GM18511 (cell line): ENCODE data around the gene TNFSF15.

Source experiments
- ATAC-seq: cut with Tn5 transposase; IDR thresholded peaks from one replicate; pipeline ENCODE4 v1.9.1; 2021; ENCODE audit warnings: mild to moderate bottlenecking, moderate library complexity; ENCODE audit not compliant: unreplicated experiment

The TNFSF15 gene

GRCh38 chr9:114825126-114825795, 19.4 kb upstream of the TNFSF15 start:
- ATAC-seq = no peak

- no peak for ATAC-seq
These were observed 18.3 kb upstream of the TNFSF15 start for GRCh38 chr9:114824110-114824509.

- ATAC-seq = no peak
These were observed 17.6 kb upstream of the TNFSF15 start for GRCh38 chr9:114823441-114823840.

GRCh38 chr9:114822708-114823107, 16.9 kb upstream of the TNFSF15 start:
- ATAC-seq = no peak

- ATAC-seq = no peak
These were observed 15.1 kb upstream of the TNFSF15 start for GRCh38 chr9:114820776-114821501.

DNA sequence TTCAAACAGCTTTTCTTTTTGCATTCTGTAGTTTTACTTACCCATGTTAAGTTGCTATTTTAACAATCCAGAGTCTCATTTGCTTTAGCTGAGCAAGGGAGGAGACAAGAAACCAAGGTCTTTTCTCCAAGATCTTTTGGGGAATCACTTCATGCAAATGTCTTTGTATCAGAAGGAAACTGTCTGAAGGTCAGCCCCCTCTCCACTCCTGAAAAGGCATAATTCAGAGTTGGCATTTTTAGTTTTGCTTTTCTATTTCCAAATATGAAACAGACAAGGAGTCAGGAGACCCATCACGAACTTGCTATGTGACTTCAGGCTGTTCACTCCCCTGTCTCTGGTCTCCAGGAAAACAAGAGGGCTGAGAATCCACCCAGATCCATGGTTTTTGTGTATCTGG, 12.3 kb upstream of the TNFSF15 start:
- ATAC-seq = no peak

GRCh38 chr9:114813717-114814418, 8.0 kb upstream of the TNFSF15 start:
- ATAC-seq = no peak

DNA sequence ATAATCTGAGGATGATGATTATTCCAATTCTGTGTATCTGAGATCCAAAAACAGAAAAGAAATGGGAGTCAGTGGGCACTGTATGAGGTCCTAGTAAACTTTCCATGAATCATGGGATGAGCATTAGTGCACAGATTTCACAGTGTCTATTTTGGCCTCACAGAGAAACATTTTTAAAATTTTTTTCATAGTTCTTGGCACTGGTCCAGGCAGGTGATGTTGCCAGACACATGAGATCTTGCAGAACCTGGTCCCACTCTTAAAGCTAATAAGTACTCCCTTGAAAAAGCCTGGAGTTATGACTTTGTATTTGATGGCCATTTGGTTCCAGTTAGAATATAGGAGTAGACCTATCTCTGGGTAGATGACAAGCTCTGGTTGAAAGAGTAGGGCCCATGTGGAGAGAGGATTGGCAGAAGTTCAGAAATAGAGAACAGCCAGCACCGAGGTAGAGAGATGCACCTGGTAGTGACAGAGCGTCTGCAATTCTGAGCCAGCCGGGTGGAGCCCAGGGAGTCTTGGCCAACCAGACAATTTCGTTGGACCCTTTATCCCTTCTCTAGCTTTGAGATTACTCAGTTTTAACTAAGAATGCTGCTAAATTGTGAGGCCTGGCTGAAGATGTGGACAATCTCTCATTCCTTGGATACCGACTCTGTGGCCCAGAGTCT, 6.3 kb upstream of the TNFSF15 start:
- no peak for ATAC-seq

GRCh38 chr9:114811301-114811700, 5.5 kb upstream of the TNFSF15 start:
- ATAC-seq = no peak

- ATAC-seq = no peak
These were observed 4.8 kb upstream of the TNFSF15 start for GRCh38 chr9:114810614-114811013.

DNA sequence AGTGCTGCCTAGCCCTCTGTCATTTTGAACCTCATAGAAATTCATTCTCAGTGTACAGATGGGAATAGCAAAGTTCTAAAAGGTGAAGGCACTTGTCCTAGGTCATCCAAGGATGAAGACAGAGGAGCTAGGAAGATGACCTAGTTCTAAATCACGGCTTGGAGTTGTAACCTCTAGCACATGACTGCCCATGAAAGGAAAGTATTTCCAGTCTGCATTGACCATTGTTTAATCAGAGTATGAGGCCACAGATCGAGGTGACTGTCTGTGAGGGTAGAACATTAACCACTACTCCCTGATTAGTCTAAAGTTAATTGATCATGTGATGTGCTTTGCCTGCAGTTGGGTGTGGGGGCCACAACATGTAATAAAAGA, 674 bp upstream of the TNFSF15 start:
- ATAC-seq = peak; percentile 59

DNA sequence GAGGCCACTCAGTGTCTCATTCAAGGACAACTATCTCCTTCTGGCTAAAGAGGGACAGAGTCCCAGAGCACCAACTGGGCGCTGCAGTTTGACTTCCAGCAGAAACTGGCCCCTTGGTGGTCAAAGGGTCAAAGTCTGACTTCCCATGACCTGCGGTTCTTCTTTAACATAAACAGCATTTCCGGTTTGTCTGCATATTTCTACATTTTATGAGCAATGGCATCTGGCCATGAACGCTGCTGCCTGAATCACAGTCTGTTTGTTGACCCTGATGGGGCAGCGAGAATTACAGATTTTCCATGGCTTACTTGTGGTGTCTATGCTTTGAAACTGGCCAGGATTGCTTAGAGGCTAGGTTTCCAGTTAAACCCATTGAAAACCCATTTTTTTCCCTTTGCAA, 1.3 kb downstream of the TNFSF15 start:
- ATAC-seq = no peak

- ATAC-seq = no peak
These were observed 2.2 kb downstream of the TNFSF15 start for GRCh38 chr9:114803479-114804265.

DNA sequence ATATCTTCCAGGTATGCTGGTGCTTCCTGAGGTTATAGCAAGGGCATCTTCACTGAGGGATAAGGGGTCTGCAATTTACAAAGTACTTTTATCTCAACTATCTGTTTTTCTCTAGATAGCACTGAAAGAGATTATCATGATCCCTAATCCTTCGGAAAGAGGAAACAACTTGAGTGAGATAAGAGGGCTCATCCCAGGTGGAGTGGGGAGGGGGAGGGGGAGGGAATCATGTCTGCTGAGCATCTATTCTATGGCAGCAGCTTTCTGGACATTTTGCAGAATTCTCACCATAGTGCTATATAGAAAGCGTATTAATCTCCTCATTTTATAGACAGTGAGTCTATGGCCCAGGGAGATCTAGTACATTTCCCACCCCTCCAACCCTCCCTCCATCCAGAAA, 5.9 kb downstream of the TNFSF15 start:
- no peak for ATAC-seq

DNA sequence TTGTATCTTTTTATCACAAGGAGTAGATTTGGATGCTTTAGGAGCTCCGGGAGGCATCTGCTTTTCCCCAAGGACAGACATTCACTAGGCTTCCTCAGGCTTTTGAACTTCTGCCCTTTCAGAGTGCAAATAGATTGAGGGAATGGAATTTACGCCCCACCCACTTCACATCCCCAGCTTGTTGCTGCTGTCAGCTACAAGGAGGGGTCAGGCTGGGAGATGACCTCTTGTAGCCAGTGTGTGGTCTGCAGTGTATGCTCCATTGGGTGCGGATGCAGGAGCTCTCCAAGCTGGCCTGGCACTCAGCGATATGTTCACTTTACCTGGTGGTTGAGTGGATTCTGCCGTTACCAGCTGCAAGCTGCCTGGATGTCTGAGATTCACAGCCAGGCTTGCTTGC, 6.4 kb downstream of the TNFSF15 start:
- ATAC-seq = no peak

DNA sequence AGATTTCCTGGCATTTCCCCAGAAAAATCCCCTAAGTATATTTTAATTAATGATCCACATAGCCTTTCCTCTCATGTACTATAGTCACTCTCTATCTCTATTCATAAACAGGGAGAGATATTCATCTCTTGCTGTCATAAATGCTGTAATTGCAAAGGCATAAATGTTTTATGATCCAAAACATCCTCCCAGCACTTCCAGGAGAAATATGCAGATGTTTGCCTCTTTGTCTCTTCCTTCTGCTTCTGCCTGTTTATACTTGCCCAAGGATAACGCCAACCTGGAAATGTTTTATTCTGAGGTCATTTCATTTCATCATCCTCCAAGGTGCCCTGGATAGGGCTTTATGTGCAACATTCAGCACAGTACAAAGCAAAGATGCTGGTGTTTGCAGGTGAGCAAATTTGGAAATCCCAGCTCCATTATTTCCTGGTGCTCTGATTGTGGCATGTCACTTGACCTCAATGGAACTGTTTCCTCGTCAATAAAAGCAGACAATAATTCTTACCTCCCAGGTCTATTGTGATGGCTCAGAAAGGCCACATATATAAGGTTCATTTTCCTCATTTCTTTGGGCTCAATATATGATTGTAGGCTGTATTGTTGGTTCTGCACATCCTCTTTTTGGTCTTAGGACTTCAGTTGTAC, 6.9 kb downstream of the TNFSF15 start:
- no peak for ATAC-seq

GRCh38 chr9:114798101-114798500, 7.7 kb downstream of the TNFSF15 start:
- no peak for ATAC-seq

DNA sequence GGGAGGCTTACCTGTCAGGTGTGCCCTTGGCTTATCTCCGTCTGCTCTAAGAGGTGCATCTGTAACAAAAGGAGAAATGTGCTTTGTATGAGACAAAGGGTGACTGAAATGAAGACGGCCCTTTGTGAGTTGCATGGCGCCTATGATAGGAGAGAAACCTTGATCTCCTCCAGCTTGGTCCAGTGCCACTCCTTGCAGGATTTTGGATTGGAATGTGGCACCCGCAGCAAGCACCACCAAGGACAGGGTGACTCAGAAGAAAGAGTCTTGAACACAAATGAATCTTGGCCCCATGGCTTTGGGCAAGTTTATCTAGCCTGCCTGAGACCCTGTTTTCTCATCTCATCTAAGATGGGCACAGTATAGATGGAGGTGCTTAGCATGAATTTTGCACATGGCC, 13.4 kb downstream of the TNFSF15 start:
- ATAC-seq = no peak

GRCh38 chr9:114791736-114792135, 14.1 kb downstream of the TNFSF15 start:
- no peak for ATAC-seq

DNA sequence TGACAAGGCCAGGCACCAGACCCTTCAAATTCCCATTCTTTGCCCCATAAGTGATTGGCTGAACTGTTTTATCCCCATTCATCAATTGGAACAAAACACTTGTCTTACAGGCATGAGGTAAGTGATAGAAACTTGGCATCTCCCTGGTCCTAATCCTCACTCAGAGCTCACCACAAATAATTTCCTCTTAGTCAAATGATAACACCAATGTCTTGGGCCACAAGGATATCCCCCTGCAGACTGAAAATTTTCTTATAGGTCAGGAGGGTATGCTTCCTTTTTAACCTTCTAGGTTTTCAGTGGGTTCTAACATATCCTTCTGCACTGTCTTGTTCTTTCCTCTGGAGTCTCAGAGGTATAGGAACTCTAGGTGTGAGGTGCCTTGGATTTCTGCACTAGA, 14.5 kb downstream of the TNFSF15 start:
- no peak for ATAC-seq
